ENCODE data around the gene PPT2. TPM values are rescaled to one million over a fixed set of nuclear protein-coding genes. Genes with fewer than 3 reads are reported as not detected.
"Not testable (repeated sequence)": the region's sequence is repeated elsewhere in the genome, so short reads cannot be mapped to it uniquely, and the experiment has no call there.

The PPT2 gene
- total RNA-seq, 1 donor from 2014 or later, result 39.4 TPM

DNA sequence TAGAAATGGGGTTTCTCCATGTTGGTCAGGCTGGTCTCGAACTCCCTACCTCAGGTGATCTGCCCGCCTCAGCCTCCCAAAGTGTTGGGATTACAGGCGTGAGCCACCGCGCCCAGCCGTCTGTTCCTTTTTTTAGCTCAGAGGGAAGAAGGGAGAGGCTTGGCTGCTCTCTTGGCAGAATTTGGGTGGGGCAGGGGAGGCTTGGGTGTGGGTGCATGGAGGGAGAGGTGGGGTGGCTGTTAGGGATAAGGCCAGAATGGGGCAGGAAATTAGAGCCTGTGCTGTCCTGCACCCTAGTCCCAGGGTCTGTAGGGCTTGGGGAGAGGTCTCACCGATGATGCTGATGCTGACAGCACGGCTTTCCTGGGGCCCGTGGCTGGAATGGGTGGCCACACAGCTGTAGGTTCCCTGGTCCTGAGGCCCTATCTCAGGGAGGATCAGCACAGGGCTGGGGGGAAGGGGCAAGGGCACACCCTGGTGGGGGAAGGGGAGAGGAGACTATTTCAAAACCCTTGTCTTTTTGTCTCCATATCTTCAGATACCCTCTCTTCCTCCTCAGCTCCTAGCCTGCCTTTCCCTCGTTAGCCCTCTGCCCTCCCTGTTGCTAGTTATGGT is 28.1 kb downstream of the PPT2 start:
- TF ChIP-seq, protein P1, sequence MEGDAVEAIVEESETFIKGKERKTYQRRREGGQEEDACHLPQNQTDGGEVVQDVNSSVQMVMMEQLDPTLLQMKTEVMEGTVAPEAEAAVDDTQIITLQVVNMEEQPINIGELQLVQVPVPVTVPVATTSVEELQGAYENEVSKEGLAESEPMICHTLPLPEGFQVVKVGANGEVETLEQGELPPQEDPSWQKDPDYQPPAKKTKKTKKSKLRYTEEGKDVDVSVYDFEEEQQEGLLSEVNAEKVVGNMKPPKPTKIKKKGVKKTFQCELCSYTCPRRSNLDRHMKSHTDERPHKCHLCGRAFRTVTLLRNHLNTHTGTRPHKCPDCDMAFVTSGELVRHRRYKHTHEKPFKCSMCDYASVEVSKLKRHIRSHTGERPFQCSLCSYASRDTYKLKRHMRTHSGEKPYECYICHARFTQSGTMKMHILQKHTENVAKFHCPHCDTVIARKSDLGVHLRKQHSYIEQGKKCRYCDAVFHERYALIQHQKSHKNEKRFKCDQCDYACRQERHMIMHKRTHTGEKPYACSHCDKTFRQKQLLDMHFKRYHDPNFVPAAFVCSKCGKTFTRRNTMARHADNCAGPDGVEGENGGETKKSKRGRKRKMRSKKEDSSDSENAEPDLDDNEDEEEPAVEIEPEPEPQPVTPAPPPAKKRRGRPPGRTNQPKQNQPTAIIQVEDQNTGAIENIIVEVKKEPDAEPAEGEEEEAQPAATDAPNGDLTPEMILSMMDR (conservative IDR thresholded peaks at IDR 0.05; ENCODE audit: low read depth, low read length), result no peak
- no peak for DNase-seq (ENCODE audit: low read depth)
- H3K4me3 ChIP-seq (ENCODE audit: low read depth, low read length), result no peak overlapping the region

DNA sequence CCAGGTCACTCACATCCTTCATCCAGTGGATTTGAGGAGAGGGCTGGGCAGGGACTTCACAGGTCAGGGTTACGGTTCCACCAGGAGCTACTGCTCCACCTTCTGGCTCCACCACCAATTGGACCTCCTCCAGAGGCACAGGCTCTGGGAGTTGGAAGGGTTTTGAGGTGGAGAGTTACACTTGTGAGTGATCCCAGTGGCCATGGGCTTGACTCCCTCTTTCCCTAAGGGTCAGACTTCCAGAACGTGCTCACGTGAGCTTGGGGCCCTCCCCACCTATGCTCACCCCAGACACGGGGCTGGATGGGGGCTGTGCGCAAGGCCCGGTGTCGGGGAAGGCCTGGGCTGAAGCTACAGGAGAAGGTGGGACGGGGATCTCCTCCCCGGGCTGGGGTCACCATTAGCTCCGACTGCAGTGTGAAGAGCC is 28.6 kb downstream of the PPT2 start:
- H3K4me3 ChIP-seq (ENCODE audit: low read depth, low read length), result no peak overlapping the region
- TF ChIP-seq, protein P1 (conservative IDR thresholded peaks at IDR 0.05; ENCODE audit: low read depth, low read length), result no peak
- no peak for DNase-seq (ENCODE audit: low read depth)

DNA sequence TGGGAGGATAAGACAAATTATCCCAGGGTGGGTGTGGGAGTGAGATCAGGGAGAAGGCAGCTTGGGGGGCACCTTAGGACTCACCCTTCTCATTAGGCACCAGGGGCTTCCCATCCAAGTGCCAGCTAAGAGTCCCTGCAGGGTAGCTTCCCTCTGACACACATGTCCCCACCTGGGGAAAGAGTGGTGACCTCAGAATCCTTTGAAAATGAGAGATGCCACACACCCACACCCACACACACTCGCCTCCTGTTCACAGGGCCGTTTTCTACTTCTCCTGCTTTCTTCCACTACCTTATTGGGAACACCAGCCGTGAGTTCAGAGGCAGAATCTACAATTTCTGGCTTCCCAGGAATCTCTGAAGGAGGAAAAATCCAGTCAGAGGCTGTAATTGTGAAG is 29.1 kb downstream of the PPT2 start:
- DNase-seq (ENCODE audit: low read depth), result no peak
- TF ChIP-seq, protein P1 (conservative IDR thresholded peaks at IDR 0.05; ENCODE audit: low read depth, low read length), result no peak
- H3K4me3 ChIP-seq (ENCODE audit: low read depth, low read length), result no peak overlapping the region

DNA sequence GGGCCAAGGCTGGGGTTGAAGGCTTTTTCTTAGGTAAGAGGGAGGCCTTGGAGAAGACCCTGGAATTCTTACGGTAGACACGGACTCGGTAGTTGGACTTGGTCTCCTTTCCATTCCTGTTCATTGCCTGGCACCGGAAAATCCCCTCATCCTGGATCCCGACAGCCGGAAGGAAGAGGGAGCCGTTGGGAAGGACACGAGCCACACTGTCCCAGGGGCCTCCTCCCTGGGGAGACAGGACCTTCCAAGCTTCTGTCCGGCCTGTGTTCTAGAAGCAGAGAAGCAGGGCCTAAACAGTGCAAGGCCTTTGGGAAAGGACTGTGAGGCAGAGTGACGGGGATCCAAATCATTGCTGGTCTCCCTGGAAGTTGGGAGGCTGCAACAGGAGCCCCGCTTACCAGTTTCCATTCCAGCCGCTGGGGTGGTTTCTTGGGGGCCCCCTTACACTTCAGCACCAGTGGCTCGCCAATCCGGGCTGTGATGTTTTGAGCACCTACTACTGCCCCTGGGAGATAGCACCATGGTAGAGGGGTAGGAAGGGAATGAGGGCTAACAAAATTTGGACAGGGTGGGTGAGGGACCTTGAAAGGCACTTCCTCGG is 29.6 kb downstream of the PPT2 start:
- TF ChIP-seq, protein P1 (conservative IDR thresholded peaks at IDR 0.05; ENCODE audit: low read depth, low read length), result no peak
- no peak for DNase-seq (ENCODE audit: low read depth)
- no peak overlapping the region for H3K4me3 ChIP-seq (ENCODE audit: low read depth, low read length)

DNA sequence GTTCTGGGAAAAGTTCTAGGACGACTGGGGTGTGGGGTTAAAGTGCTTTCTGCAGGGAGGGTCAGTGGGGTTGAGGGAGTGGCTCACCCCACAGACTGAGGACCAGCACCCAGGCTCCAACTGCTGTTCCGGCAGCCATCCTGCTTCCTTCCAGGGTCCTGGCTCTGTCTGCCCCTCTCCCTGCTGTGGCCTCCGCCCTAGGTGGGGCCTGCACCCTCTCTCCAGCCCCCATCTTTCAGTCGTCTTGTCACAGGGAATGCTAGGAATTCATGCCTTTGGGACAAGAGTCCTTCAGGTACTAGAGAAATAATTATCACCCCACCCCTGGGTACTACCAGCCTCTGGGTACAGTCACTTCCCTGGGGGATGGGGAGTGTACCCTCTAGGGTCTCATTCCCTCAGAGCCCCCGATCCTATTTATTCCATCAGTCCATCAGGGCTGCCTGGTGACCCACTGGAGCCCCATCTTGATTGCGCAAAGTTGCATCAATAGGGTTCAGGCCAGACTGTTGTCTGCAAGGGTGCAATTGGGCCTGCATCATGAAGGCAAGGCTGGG is 30.2 kb downstream of the PPT2 start, which contains the start of gene AGER:
Gene AGER, minus strand, starts transcription at position 170 of the 557 bp plus-strand sequence. Its CDS starts 31 bp downstream, at position 139.
- TF ChIP-seq, protein P1 (conservative IDR thresholded peaks at IDR 0.05; ENCODE audit: low read depth, low read length), result no peak
- no peak within 1 kb of the TSS for H3K4me3 ChIP-seq (ENCODE audit: low read depth, low read length)
- DNase-seq (ENCODE audit: low read depth), result no peak

DNA sequence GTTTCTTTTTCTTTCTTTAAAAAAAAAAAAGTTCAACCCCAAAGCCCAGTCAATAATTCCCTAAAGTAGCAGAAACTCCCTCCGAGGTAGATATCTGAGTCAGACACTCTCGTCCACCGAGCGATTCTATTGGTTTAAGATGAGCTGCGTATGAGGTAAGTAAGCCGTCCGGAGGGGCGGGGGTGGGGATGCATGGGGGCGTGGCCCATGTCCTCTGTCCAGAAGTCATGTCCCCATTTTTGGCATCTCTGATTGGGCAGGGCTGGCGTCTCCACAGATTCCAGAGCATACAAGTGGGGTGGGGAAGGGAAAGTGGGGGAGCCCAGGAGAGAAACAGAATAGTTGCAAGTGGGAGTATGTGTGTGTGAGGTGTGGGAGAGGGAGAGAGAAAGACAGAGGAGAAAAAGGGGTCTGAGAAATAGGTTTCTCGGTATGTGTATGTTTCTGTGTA is 31.8 kb downstream of the PPT2 start:
- not testable (repeated sequence) for DNase-seq (ENCODE audit: low read depth); H3K4me3 ChIP-seq (ENCODE audit: low read depth, low read length)

DNA sequence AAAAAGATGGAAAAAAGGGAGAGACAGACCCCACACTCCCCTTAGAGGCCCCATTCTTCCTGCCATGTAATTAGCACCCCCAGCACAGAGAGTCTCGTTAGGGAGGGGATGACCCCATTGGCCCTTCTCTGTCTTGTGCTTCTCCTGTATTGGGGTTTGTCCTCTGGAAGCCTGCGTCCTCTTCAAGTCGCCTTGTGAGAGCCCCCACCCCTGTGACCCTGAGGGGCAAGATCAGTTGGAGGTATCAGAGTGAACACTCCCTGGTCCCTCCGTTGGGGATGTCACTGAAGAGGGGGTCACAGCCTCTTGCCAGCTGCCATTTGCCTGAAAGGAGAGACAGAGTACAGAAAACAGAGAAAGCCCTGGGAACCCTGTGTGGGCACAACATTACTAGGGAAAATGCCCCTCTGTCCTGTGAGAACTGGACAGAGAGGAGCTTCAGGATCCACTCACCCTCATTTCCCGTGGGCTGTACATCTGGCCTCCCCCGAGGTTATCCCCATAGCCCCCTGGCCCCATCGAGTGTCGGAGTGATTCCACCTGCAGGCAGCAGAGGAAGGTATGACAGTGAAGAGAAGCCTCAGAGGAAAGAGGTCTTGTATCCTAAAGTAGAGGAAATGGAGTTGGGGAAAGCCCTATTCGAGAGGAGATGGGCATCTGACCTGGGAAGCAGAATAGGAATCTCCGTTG is 32.4 kb downstream of the PPT2 start:
- DNase-seq (ENCODE audit: low read depth); H3K4me3 ChIP-seq (ENCODE audit: low read depth, low read length): not testable (repeated sequence)

All from epithelial cell of proximal tubule (primary cell).